ENCODE results near the gene MYNN. TPM values are rescaled to one million over a fixed set of nuclear protein-coding genes. Genes with fewer than 3 reads are reported as not detected.

Gene MYNN
- total and polyA plus RNA-seq, 2 of the 13 experiments (the other 11 are each of a cell fraction or from before 2014, with no cell fraction given), result 10.4 to 17.6 TPM

GRCh38 chr3:169769287-169770181, 3.7 kb upstream of the MYNN start, which contains the start of gene ACTRT3 (continued):
- TF ChIP-seq HES4 (CRISPR knock-in tag; IDR thresholded peaks at IDR 0.05; ENCODE audit: borderline replicate concordance), result no peak
- no peak for TF ChIP-seq TEAD2 (CRISPR knock-in tag; IDR thresholded peaks at IDR 0.05)
- no peak for TF ChIP-seq ZNF761 (CRISPR knock-in tag; conservative IDR thresholded peaks at IDR 0.05)
- no peak for TF ChIP-seq RARA (CRISPR knock-in tag; IDR thresholded peaks at IDR 0.05)
- no peak for TF ChIP-seq ZBTB37 (CRISPR knock-in tag; IDR thresholded peaks at IDR 0.05)
- no peak for TF ChIP-seq CSRNP2 (CRISPR knock-in tag; conservative IDR thresholded peaks at IDR 0.05; ENCODE audit: low read depth)
- peak; percentile 41 for TF ChIP-seq RBM39 (IDR thresholded peaks at IDR 0.05; ENCODE audit: low read depth, low read length, poor library complexity, severe bottlenecking)
- TF ChIP-seq THAP8 (CRISPR knock-in tag; IDR thresholded peaks at IDR 0.05; ENCODE audit: borderline replicate concordance), result no peak
- TF ChIP-seq RAD21 (CRISPR knock-in tag; IDR thresholded peaks at IDR 0.05), result peak; percentile 30
- TF ChIP-seq RARG (CRISPR knock-in tag; IDR thresholded peaks at IDR 0.05; ENCODE audit: low read depth), result no peak
- TF ChIP-seq MATR3 (CRISPR knock-in tag; IDR thresholded peaks at IDR 0.05), result no peak
- TF ChIP-seq ZSCAN12 (CRISPR knock-in tag; IDR thresholded peaks at IDR 0.05), result no peak
- TF ChIP-seq LBX2 (CRISPR knock-in tag; IDR thresholded peaks at IDR 0.05; ENCODE audit: borderline replicate concordance), result no peak
- no peak for TF ChIP-seq ZNF10 (CRISPR knock-in tag; IDR thresholded peaks at IDR 0.05; ENCODE audit: borderline replicate concordance, low read depth)
- no peak for TF ChIP-seq ZNF598 (CRISPR knock-in tag; IDR thresholded peaks at IDR 0.05; ENCODE audit: borderline replicate concordance)
- no peak for TF ChIP-seq NR2C2 (CRISPR knock-in tag; IDR thresholded peaks at IDR 0.05; ENCODE audit: borderline replicate concordance)
- TF ChIP-seq ZNF619 (CRISPR knock-in tag; IDR thresholded peaks at IDR 0.05), result no peak
- peak in 1 of 2 experiments; percentile 44; a peak in 1 of 4 replicates for TF ChIP-seq POLR2A (IDR thresholded peaks at IDR 0.05; ENCODE audit: insufficient read depth in 1 of 2, low read depth in 2 of 2, low read length in 2 of 2)
- no peak for TF ChIP-seq PHB2 (IDR thresholded peaks at IDR 0.05; ENCODE audit: partially characterized antibody)
- TF ChIP-seq ZNF570 (CRISPR knock-in tag; IDR thresholded peaks at IDR 0.05; ENCODE audit: borderline replicate concordance), result no peak
- no peak for TF ChIP-seq ZNF260 (CRISPR knock-in tag; IDR thresholded peaks at IDR 0.05; ENCODE audit: borderline replicate concordance, low read depth)
- TF ChIP-seq HIVEP1 (CRISPR knock-in tag; IDR thresholded peaks at IDR 0.05), result no peak
